NCI-H748 treated with DMSO at 0.1 percent for 48 hours (cell line): ENCODE data around the gene AQP10.
A peak's percentile ranks its signal among the peaks of the same experiment; 100 is the strongest.
"Not testable (repeated sequence)": the region's sequence is repeated elsewhere in the genome, so short reads cannot be mapped to it uniquely, and the experiment has no call there.

Experiments used
- DNase-seq: peaks from one replicate; lab custom pipeline; 2025; lab: John Stamatoyannopoulos, UW

The AQP10 gene, protein sequence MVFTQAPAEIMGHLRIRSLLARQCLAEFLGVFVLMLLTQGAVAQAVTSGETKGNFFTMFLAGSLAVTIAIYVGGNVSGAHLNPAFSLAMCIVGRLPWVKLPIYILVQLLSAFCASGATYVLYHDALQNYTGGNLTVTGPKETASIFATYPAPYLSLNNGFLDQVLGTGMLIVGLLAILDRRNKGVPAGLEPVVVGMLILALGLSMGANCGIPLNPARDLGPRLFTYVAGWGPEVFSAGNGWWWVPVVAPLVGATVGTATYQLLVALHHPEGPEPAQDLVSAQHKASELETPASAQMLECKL

DNA sequence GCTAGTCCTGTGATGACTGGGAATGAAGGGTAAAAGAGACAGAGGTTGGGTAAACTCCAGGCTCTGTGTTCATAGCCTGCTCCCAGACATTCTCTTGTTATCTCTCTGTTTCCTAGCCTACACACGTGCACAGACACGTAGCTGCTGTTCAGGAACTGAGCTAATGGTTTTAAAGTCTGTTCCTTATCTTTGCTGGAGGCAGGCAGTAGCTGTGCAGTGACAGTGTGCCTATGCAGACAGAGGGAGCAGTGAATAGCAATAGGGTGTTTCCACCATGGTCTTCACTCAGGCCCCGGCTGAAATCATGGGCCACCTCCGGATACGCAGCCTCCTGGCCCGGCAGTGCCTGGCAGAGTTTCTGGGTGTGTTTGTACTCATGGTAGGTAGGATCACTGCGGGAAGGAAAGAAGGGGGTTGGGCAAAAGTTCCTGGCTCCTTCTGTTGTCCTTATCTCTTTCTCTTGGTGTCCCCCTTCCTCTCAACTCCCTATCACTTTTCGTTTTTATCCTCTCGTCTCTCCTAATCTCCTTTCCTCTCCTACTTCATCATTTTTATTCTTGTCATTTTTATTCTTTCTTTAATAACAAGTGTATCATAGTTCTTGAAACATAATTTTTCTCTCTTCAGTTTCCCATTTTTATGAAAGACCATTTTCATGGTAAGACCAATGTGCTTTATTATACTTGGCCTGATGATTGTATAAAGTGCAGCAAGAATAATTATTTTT lies at the start of gene AQP10:
TSS of gene AQP10 (plus strand) at position 212 of the 727 bp plus-strand sequence. CDS start at position 275, 63 bp downstream.
- DNase-seq: no peak

DNA sequence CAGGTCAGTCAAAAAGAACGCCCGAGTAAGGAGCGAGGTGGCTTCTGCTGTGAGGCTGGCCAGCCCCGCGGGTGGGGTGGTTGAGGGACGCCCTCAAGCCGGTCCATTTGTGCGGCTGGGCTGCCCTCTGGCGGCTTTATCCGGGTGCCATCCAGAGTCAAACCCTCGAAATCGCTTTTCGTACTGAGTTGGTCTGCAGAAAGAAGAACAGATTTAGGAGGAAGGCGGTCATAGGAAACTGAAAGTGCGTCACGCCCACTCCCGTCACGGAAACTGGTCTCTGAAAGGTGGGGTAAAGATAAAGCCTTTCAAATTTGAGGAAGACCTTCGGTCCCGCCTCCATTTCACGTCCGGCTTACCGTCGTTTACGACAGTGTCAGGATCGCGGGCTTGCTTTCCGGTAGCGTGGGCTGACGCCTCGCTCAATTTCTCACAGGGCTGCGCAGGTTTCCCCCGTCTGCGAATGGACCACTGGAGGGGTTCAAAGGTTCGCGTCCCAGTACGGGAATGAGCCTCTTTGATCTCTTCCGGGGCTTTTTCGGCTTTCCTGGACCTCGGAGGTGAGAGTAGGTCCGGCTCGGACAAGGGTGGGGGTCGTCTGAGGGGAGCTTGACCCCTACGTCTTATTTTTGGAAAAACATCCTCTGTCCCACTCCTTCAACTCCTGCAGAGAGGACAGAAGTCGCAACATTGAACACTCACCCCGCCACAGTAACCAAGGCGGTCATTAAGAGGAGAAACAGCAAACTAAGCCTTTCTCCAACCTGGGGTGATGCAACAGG lies 48.5 kb upstream of the AQP10 start, which contains the start of gene HAX1:
TSS of gene HAX1 (plus strand) at position 413 of the 782 bp plus-strand sequence. CDS start at position 508, 95 bp downstream.
- peak; percentile 73 for DNase-seq

DNA sequence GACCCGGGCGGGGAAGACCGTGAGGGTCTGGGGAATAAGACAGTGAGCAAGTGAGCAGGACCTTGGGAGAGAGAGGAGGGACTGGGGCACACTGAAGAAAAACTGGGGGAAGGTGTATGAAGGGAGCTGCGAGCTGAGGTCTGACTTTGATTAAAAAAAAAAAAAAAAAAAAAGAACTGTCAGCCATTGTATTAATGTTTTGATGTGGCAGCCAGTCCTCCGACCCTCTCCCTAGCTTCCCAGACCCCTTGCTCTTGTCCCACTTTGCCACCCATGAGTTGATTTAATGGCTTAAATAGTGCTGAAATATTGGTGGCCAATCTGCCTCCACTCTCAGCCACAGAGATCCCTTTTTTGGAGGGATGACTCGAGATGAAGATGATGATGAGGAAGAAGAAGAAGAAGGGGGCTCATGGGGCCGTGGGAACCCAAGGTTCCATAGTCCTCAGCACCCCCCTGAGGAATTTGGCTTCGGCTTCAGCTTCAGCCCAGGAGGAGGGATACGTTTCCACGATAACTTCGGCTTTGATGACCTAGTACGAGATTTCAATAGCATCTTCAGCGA lies 47.8 kb upstream of the AQP10 start:
- no peak for DNase-seq

DNA sequence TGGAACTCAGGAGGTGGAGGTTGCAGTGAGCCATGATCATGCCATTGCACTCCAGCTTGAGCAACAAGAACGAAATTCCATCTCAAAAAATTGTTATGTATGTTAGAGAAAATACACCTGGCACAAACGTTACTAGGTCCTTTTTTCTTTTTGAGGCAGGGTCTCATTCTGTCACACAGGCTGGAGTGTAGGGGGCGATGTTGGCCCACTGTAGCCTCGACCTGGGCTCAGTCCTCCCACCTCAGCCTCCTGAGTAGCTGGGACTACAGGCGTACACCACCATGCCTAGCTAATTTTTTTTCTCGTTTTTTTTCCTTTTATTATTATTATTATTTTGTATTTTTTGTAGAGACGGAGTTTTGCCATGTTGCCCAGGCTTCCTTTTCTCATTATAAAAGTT lies 44.1 kb upstream of the AQP10 start:
- no peak for DNase-seq

DNA sequence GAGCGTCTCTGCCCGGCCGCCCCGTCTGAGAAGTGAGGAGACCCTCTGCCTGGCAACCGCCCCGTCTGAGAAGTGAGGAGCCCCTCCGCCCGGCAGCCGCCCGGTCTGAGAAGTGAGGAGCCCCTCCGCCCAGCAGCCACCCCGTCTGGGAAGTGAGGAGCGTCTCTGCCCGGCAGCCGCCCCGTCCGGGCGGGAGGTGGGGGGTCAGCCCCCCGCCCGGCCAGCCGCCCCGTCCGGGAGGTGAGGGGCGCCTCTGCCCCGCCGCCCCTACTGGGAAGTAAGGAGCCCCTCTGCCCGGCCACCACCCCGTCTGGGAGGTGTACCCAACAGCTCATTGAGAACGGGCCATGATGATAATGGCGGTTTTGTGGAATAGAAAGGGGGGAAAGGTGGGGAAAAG lies 33.3 kb upstream of the AQP10 start:
- not testable (repeated sequence) for DNase-seq

- no peak for DNase-seq
Observed at GRCh38 chr1:154288661-154289060, 32.2 kb upstream of the AQP10 start.

GRCh38 chr1:154290921-154291320 lies 30.0 kb upstream of the AQP10 start:
- DNase-seq: no peak

GRCh38 chr1:154295408-154296235 lies 25.3 kb upstream of the AQP10 start:
- peak; percentile 7 for DNase-seq

DNA sequence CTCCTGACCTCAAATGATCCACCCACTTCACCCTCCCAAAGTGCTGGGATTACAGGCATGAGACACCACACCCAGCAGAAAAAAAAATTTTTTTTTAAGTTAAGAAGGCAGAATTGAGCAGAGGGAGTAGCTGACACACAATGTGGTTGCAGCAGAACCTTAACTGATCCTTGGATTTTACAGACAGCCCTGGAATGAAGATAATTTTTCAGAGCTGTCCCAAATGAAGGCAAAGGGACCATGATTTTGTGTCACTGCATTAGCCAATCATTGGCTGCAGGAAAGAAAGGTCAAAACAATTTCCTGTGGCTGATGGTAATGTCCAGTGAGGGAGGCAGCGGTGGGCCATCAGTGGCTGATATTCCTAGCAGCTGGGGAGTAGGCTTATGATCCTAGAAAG lies 19.3 kb upstream of the AQP10 start:
- DNase-seq: no peak

GRCh38 chr1:154304664-154305337 lies 16.1 kb upstream of the AQP10 start:
- DNase-seq: no peak

DNA sequence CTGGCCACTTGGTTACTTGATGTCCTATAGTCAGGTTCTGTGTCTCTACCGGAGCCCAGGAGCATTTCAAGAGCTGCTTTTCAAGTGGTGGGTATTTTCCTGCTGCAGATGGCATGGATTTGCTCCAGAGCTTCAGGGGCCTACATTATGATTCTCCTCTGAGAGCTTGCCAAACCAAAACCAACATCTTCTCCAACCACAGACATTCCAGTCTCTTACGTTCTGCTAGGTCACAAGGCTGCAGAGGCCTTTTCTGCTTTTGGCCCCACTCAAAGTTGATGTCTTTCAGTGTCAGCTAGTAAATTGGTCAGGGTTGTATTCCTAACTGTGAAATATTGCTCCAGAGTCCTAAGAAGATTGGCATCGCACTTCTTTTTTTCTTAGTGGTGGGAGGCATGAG lies 14.7 kb upstream of the AQP10 start:
- no peak for DNase-seq

- DNase-seq: not testable (repeated sequence)
Observed at GRCh38 chr1:154307670-154308270, 13.1 kb upstream of the AQP10 start.

DNA sequence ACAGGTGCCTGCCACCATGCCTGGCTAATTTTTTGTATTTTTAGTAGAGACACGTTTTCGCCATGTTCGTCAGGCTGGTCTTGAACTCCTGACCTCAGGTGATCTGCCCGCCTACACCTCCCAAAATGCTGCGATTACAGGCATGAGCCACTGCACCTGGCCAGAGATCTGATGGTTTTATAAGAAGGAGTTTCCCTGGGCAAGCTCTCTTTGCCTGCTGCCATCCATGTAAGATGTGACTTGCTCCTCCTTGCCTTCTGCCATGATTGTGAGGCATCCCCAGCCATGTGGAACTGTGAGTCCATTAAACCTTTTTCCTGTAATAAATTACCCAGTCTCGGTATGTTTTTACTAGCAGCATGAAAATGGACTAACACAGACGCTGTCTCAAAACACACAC lies 11.8 kb upstream of the AQP10 start:
- not testable (repeated sequence) for DNase-seq

DNA sequence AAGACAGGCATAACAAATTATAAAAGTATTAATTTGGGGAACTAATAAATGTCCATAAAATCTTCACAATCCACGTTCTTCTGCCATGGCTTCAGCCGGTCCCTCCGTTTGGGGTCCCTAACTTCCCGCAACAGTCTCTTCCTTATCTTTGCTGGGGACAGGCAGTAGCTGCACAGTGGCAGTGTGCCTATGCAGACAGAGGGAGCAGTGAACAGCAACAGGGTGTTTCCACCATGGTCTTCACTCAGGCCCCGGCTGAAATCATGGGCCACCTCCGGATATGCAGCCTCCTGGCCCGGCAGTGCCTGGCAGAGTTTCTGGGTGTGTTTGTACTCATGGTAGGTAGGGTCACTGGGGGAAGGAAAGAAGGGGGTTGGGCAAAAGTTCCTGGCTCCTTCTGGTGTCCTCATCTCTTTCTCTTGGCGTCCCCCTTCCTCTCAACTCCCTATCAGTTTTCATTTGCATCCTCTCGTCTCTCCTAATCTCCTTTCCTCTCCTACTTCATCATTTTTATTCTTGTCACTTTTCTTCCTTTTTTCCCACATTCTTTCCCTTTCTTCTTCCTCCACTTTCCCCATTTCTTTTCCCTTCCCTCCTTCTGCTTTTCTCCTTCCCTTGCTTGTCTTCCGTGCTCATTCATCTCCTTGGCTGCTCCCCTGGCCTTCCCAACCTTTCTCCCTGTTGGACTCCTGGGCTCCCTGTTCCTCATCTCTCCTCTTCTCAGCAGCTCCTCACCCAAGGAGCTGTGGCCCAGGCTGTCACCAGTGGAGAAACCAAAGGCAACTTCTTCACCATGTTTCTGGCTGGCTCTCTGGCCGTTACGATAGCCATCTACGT lies 8.4 kb upstream of the AQP10 start:
- not testable (repeated sequence) for DNase-seq

GRCh38 chr1:154313066-154313356 lies 7.9 kb upstream of the AQP10 start:
- no peak for DNase-seq

- DNase-seq: not testable (repeated sequence)
Observed at GRCh38 chr1:154314226-154314625, 6.7 kb upstream of the AQP10 start.

GRCh38 chr1:154316704-154317103 lies 4.2 kb upstream of the AQP10 start:
- DNase-seq: no peak

GRCh38 chr1:154318386-154318785 lies 2.5 kb upstream of the AQP10 start:
- DNase-seq: no peak

- not testable (repeated sequence) for DNase-seq
Observed at GRCh38 chr1:154321609-154321934, 679 bp downstream of the AQP10 start.

DNA sequence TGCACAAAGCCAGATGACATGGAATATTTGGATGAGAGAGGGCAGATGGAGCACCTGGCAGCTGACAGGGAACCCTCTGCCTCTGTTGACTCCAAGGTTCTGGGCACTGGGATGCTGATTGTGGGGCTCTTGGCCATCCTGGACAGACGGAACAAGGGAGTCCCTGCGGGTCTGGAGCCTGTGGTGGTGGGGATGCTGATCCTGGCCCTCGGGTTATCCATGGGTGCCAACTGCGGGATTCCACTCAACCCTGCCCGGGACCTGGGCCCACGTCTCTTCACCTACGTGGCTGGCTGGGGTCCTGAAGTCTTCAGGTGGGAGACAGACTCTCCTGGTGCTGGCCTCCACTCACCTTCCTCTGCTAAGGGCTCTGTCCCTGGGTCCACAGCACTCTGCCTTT lies 2.6 kb downstream of the AQP10 start:
- no peak for DNase-seq
